ENCODE results near the gene ADRA1B. TPM values are rescaled to one million over a fixed set of nuclear protein-coding genes. Genes with fewer than 3 reads are reported as not detected.
A peak's percentile ranks its signal among the peaks of the same experiment; 100 is the strongest.
"Not testable (repeated sequence)": the region's sequence is repeated elsewhere in the genome, so short reads cannot be mapped to it uniquely, and the experiment has no call there.

Gene ADRA1B
- polyA plus RNA-seq, 4 donors = 0.25 to 0.45 (median 0.31) TPM; not detected in 1

DNA sequence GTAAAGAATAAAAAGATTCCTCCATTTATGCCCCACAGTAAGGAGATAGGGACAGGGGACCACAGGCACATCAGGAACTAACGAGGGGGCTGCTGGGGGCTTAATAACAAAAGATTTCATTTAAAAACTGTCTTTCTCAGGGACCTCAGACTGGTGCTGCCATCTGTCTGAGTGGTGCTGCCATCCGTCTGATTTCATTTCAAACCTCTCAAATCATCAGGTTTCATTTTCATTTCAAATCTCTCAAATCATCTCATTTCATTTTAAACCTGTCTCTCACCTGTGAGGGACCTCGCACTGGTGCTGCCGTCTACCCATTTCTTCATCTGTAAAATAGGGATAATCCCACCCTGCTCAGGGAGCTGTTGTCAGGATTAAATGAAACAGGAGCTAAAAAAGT, 45.9 kb downstream of the ADRA1B start:
- Histone ChIP-seq H3K36me3 (ENCODE audit: control insufficient read depth in 3 of 3, insufficient read depth in 2 of 3, low read depth in 1 of 3, low read length in 3 of 3) (no peaks in the 10 kb centered on the region), H3K9me3 (ENCODE audit: control insufficient read depth in 2 of 2, insufficient read depth in 1 of 2, low read depth in 1 of 2, low read length in 1 of 2) (no peaks in the 10 kb centered on the region), H3K27me3 (ENCODE audit: control insufficient read depth in 3 of 3, insufficient read depth in 3 of 3, low read length in 3 of 3) (peaks cover 0 to 8% (median 0%) of the 10 kb centered on the region in 3 donors), H3K4me1 (ENCODE audit: control insufficient read depth in 3 of 3, insufficient read depth in 2 of 3, low read depth in 1 of 3, low read length in 2 of 3) (no peaks in the 10 kb centered on the region), H3K27ac (ENCODE audit: low read depth in 1 of 3, low read length in 2 of 3) (no peak overlapping the region), H3K4me3 (ENCODE audit: low read depth in 1 of 3, low read length in 3 of 3) (no peak overlapping the region)
- FAIRE-seq (no peak), DNase-seq (no peak)
- 78 to 83% (median 83%) methylated on average over 4 of the region's 4 CpGs for WGBS, 3 donors

DNA sequence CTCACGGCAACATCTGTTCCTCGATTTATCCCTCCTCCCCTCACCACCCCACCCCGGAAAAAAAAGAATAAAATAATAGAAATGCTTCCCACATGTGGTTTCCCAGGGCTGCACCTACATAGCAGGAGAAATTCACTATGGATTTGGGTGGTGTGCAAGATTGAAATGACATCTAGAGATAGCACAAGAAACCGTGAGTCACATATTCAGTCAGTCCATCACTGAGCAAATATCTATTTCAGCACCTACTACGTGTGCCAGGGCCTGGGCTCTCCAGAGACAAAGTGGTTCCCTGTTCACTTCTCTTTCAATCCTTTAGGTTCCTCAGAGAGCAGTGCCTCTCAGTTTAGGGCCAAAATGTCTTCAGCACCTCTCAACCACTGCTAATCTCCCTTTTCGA, 47.7 kb downstream of the ADRA1B start:
- WGBS, 3 donors = 81 to 88% (median 86%) methylated on average over 6 of the region's 6 CpGs
- Histone ChIP-seq H3K27me3 (ENCODE audit: control insufficient read depth in 3 of 3, insufficient read depth in 3 of 3, low read length in 3 of 3) (peaks cover 0 to 23% (median 2%) of the 10 kb centered on the region in 3 donors), H3K9me3 (ENCODE audit: control insufficient read depth in 2 of 2, insufficient read depth in 1 of 2, low read depth in 1 of 2, low read length in 1 of 2) (no peaks in the 10 kb centered on the region), H3K4me3 (ENCODE audit: low read depth in 1 of 3, low read length in 3 of 3) (no peak overlapping the region), H3K4me1 (ENCODE audit: control insufficient read depth in 3 of 3, insufficient read depth in 2 of 3, low read depth in 1 of 3, low read length in 2 of 3) (no peaks in the 10 kb centered on the region), H3K36me3 (ENCODE audit: control insufficient read depth in 3 of 3, insufficient read depth in 2 of 3, low read depth in 1 of 3, low read length in 3 of 3) (no peaks in the 10 kb centered on the region), H3K27ac (ENCODE audit: low read depth in 1 of 3, low read length in 2 of 3) (no peak overlapping the region)
- FAIRE-seq (no peak), DNase-seq (no peak)

GRCh38 chr5:159965031-159965837, 49.0 kb downstream of the ADRA1B start:
- no peaks in the 10 kb centered on the region for H3K4me1 ChIP-seq (ENCODE audit: control insufficient read depth in 3 of 3, insufficient read depth in 2 of 3, low read depth in 1 of 3, low read length in 2 of 3)
- FAIRE-seq (no peak), DNase-seq (peak; percentile 34 to 38)
- H3K4me3 ChIP-seq (ENCODE audit: low read depth in 1 of 3, low read length in 3 of 3) = no peak overlapping the region
- no peaks in the 10 kb centered on the region for H3K9me3 ChIP-seq (ENCODE audit: control insufficient read depth in 2 of 2, insufficient read depth in 1 of 2, low read depth in 1 of 2, low read length in 1 of 2)
- 26 to 36% (median 29%) methylated on average over 12 of the region's 12 CpGs for WGBS, 3 donors
- H3K27me3 ChIP-seq (ENCODE audit: control insufficient read depth in 3 of 3, insufficient read depth in 3 of 3, low read length in 3 of 3) = peaks cover 0 to 27% (median 2%) of the 10 kb centered on the region in 3 donors
- no peak overlapping the region for H3K27ac ChIP-seq (ENCODE audit: low read depth in 1 of 3, low read length in 2 of 3)
- H3K36me3 ChIP-seq (ENCODE audit: control insufficient read depth in 3 of 3, insufficient read depth in 2 of 3, low read depth in 1 of 3, low read length in 3 of 3) = no peaks in the 10 kb centered on the region

GRCh38 chr5:159965838-159966128, 49.5 kb downstream of the ADRA1B start:
- FAIRE-seq, DNase-seq: not testable (repeated sequence)
- 59 to 65% (median 63%) methylated on average over 4 of the region's 4 CpGs for WGBS, 3 donors

DNA sequence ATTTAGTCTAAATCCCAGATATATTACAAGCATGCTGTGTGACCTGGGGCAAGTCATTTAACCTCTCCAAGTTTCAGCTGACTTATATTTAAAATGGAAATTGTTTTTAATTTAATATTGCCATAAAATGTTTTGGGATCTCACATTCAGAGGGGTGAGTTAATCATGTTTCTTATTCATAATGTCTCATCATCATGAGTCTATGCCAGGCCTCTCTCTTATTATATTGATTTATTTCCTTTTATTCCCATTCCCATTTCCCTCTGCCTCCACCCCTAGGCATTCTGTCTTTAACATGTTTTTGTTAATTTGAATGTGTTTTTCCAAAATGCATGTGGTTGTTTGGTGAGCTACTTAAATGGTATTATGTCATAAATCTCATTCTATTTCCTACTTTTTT, 53.7 kb downstream of the ADRA1B start:
- H3K27ac ChIP-seq (ENCODE audit: low read depth in 1 of 3, low read length in 2 of 3) = no peak overlapping the region
- H3K9me3 ChIP-seq (ENCODE audit: control insufficient read depth in 2 of 2, insufficient read depth in 1 of 2, low read depth in 1 of 2, low read length in 1 of 2) = no peaks in the 10 kb centered on the region
- no peaks in the 10 kb centered on the region for H3K36me3 ChIP-seq (ENCODE audit: control insufficient read depth in 3 of 3, insufficient read depth in 2 of 3, low read depth in 1 of 3, low read length in 3 of 3)
- H3K4me3 ChIP-seq (ENCODE audit: low read depth in 1 of 3, low read length in 3 of 3) = no peak overlapping the region
- FAIRE-seq (no peak), DNase-seq (no peak)
- H3K27me3 ChIP-seq (ENCODE audit: control insufficient read depth in 3 of 3, insufficient read depth in 3 of 3, low read length in 3 of 3) = peaks cover 3 to 63% (median 16%) of the 10 kb centered on the region in 3 donors
- H3K4me1 ChIP-seq (ENCODE audit: control insufficient read depth in 3 of 3, insufficient read depth in 2 of 3, low read depth in 1 of 3, low read length in 2 of 3) = peaks cover 0 to 2% (median 0%) of the 10 kb centered on the region in 3 donors

More at GRCh38 chr5:159965838-159966128, 49.5 kb downstream of the ADRA1B start:
- H3K4me1 ChIP-seq (ENCODE audit: control insufficient read depth in 3 of 3, insufficient read depth in 2 of 3, low read depth in 1 of 3, low read length in 2 of 3); H3K9me3 ChIP-seq (ENCODE audit: control insufficient read depth in 2 of 2, insufficient read depth in 1 of 2, low read depth in 1 of 2, low read length in 1 of 2); H3K4me3 ChIP-seq (ENCODE audit: low read depth in 1 of 3, low read length in 3 of 3); H3K36me3 ChIP-seq (ENCODE audit: control insufficient read depth in 3 of 3, insufficient read depth in 2 of 3, low read depth in 1 of 3, low read length in 3 of 3); H3K27ac ChIP-seq (ENCODE audit: low read depth in 1 of 3, low read length in 2 of 3): not testable (repeated sequence)
- peaks cover 0 to 33% (median 6%) of the 10 kb centered on the region in 3 donors for H3K27me3 ChIP-seq (ENCODE audit: control insufficient read depth in 3 of 3, insufficient read depth in 3 of 3, low read length in 3 of 3)

DNA sequence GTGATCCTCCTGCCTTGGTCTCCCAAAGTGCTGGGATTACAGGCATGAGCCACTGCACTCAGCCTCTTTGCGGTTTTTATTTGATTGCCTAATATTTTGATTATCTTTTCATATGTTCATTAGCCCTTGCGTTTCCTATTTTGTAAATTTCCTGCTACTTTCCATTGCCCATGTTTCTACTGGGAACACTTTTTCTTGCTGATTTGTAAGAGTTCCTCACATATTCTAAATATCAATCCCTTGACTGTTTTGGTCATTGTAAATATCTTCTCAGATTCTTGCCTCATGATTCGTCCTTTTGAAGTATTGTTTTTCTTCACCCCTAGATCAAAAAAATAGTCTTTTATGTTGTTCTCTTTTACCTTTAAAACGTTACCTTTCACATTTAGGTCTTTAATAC, 54.8 kb downstream of the ADRA1B start:
- no peak overlapping the region for H3K27ac ChIP-seq (ENCODE audit: low read depth in 1 of 3, low read length in 2 of 3)
- WGBS, 3 donors = 59 to 75% (median 73%) methylated on average over 4 of the region's 4 CpGs
- H3K9me3 ChIP-seq (ENCODE audit: control insufficient read depth in 2 of 2, insufficient read depth in 1 of 2, low read depth in 1 of 2, low read length in 1 of 2) = no peaks in the 10 kb centered on the region
- H3K4me1 ChIP-seq (ENCODE audit: control insufficient read depth in 3 of 3, insufficient read depth in 2 of 3, low read depth in 1 of 3, low read length in 2 of 3) = peaks cover 0 to 2% (median 0%) of the 10 kb centered on the region in 3 donors
- no peak overlapping the region for H3K4me3 ChIP-seq (ENCODE audit: low read depth in 1 of 3, low read length in 3 of 3)
- H3K36me3 ChIP-seq (ENCODE audit: control insufficient read depth in 3 of 3, insufficient read depth in 2 of 3, low read depth in 1 of 3, low read length in 3 of 3) = no peaks in the 10 kb centered on the region
- peaks cover 3 to 72% (median 16%) of the 10 kb centered on the region in 3 donors for H3K27me3 ChIP-seq (ENCODE audit: control insufficient read depth in 3 of 3, insufficient read depth in 3 of 3, low read length in 3 of 3)
- DNase-seq (no peak), FAIRE-seq (no peak)

DNA sequence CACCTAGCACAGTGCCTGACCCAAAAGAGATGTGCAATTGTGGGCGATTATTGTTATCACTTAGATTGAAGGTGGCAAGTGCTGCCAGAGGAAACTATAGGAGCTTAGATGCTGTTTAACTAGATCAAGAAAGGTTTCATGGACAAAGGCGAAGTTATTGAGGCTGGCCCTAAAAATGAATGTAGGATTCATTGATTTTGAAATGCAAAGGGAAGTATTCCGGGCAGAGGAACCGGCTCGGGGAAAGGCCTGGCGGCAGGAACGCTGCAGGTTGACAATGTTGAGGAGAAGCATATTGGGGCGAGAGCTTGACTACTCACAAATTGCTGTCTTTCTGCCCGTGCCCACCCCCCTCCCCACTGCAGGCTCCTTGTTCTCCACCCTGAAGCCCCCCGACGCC, 55.2 kb downstream of the ADRA1B start:
- no peak for DNase-seq
- no peaks in the 10 kb centered on the region for H3K9me3 ChIP-seq (ENCODE audit: control insufficient read depth in 2 of 2, insufficient read depth in 1 of 2, low read depth in 1 of 2, low read length in 1 of 2)
- H3K4me1 ChIP-seq (ENCODE audit: control insufficient read depth in 3 of 3, insufficient read depth in 2 of 3, low read depth in 1 of 3, low read length in 2 of 3) = peaks cover 0 to 2% (median 0%) of the 10 kb centered on the region in 3 donors
- no peaks in the 10 kb centered on the region for H3K36me3 ChIP-seq (ENCODE audit: control insufficient read depth in 3 of 3, insufficient read depth in 2 of 3, low read depth in 1 of 3, low read length in 3 of 3)
- no peak overlapping the region for H3K4me3 ChIP-seq (ENCODE audit: low read depth in 1 of 3, low read length in 3 of 3)
- peaks cover 3 to 67% (median 16%) of the 10 kb centered on the region in 3 donors for H3K27me3 ChIP-seq (ENCODE audit: control insufficient read depth in 3 of 3, insufficient read depth in 3 of 3, low read length in 3 of 3)
- 31 to 38% (median 32%) methylated on average over 10 to 11 of the region's 11 CpGs for WGBS, 3 donors
- H3K27ac ChIP-seq (ENCODE audit: low read depth in 1 of 3, low read length in 2 of 3) = no peak overlapping the region
- no peak for FAIRE-seq

DNA sequence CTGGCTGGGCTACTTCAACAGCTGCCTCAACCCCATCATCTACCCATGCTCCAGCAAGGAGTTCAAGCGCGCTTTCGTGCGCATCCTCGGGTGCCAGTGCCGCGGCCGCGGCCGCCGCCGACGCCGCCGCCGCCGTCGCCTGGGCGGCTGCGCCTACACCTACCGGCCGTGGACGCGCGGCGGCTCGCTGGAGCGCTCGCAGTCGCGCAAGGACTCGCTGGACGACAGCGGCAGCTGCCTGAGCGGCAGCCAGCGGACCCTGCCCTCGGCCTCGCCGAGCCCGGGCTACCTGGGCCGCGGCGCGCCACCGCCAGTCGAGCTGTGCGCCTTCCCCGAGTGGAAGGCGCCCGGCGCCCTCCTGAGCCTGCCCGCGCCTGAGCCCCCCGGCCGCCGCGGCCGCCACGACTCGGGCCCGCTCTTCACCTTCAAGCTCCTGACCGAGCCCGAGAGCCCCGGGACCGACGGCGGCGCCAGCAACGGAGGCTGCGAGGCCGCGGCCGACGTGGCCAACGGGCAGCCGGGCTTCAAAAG, 55.7 kb downstream of the ADRA1B start:
- no peak overlapping the region for H3K27ac ChIP-seq (ENCODE audit: low read depth in 1 of 3, low read length in 2 of 3)
- H3K4me3 ChIP-seq (ENCODE audit: low read depth in 1 of 3, low read length in 3 of 3) = peak overlapping the region in 1 of 3 donors; percentile 17
- FAIRE-seq = no peak
- 1 to 4% (median 1%) methylated on average over 25 to 76 of the region's 76 CpGs for WGBS, 3 donors
- no peaks in the 10 kb centered on the region for H3K36me3 ChIP-seq (ENCODE audit: control insufficient read depth in 3 of 3, insufficient read depth in 2 of 3, low read depth in 1 of 3, low read length in 3 of 3)
- peaks cover 0 to 2% (median 0%) of the 10 kb centered on the region in 3 donors for H3K4me1 ChIP-seq (ENCODE audit: control insufficient read depth in 3 of 3, insufficient read depth in 2 of 3, low read depth in 1 of 3, low read length in 2 of 3)
- peak; percentile 16 to 65 for DNase-seq
- H3K9me3 ChIP-seq (ENCODE audit: control insufficient read depth in 2 of 2, insufficient read depth in 1 of 2, low read depth in 1 of 2, low read length in 1 of 2) = no peaks in the 10 kb centered on the region
- H3K27me3 ChIP-seq (ENCODE audit: control insufficient read depth in 3 of 3, insufficient read depth in 3 of 3, low read length in 3 of 3) = peaks cover 3 to 68% (median 16%) of the 10 kb centered on the region in 3 donors
